Measurements from ENCODE around the gene ZSCAN21. TPM values are rescaled to one million over a fixed set of nuclear protein-coding genes. Genes with fewer than 3 reads are reported as not detected.

The ZSCAN21 gene
- total RNA-seq, 4 donors from 2014 or later = 0.75 to 28.7 (median 10.0) TPM

- 96% methylated on average over 10 of the region's 10 CpGs; no CpG with 5 or more reads in 1 of the 2 donors for WGBS, 2 donors (ENCODE audit: low coverage in 1 of 2)
- Histone ChIP-seq H3K9me3 (no peaks in the 10 kb centered on the region), H3K4me3 (no peak overlapping the region), H3K4me1 (peaks cover 0 to 14% (median 0%) of the 10 kb centered on the region in 4 donors), H3K27ac (no peak overlapping the region), H3K27me3 (no peaks in the 10 kb centered on the region), H3K36me3 (peaks cover 0 to 22% (median 7%) of the 10 kb centered on the region in 4 donors)
- intact Hi-C loops (cut with DNase I; ENCODE audit: low total_unique reads) = no loop called here
- TF ChIP-seq CTCF (IDR thresholded peaks at IDR 0.05) = no peak
- no peak for TF ChIP-seq EP300 (IDR thresholded peaks at IDR 0.05; ENCODE audit: low read depth)
- no peak for TF ChIP-seq POLR2AphosphoS5 (IDR thresholded peaks at IDR 0.05)
- TF ChIP-seq POLR2A (IDR thresholded peaks at IDR 0.05) = no peak
- in situ Hi-C loops (cut with MboI; ENCODE audit: low pct_ligation_motif_present in 1 of 4, low pct_unique_long_range_greater_than_20kb in 1 of 4, low sequenced_read_pairs in 3 of 4) = loop anchor here in 3 of 4 donors (10.0 to 25.0 kb wide), 2 partner anchors 62 to 145 kb away; partner anchors contain the start of gene TRIM4 (in 3 of the 3)
- no peak for DNase-seq
These were observed 7.4 kb downstream of the ZSCAN21 start for GRCh38 chr7:100057006-100057405.

- in situ Hi-C loops (cut with MboI; ENCODE audit: low pct_ligation_motif_present in 1 of 4, low pct_unique_long_range_greater_than_20kb in 1 of 4, low sequenced_read_pairs in 3 of 4) = loop anchor here in 3 of 4 donors (10.0 to 25.0 kb wide), 2 partner anchors 64 to 147 kb away; partner anchors contain the start of gene TRIM4 (in 3 of the 3)
- intact Hi-C loops (cut with DNase I; ENCODE audit: low total_unique reads) = no loop called here
- no peak for DNase-seq
- no peak overlapping the region for H3K27ac ChIP-seq
- no peak overlapping the region for H3K4me3 ChIP-seq
- H3K36me3 ChIP-seq = peaks cover 0 to 22% (median 8%) of the 10 kb centered on the region in 4 donors
- no peaks in the 10 kb centered on the region for H3K4me1 ChIP-seq
- WGBS, 2 donors (ENCODE audit: low coverage in 1 of 2) = 80 to 83% methylated on average over 4 to 5 of the region's 5 CpGs
- no peak for TF ChIP-seq CTCF (IDR thresholded peaks at IDR 0.05)
- no peak for TF ChIP-seq POLR2A (IDR thresholded peaks at IDR 0.05)
- TF ChIP-seq EP300 (IDR thresholded peaks at IDR 0.05; ENCODE audit: low read depth) = no peak
- no peak for TF ChIP-seq POLR2AphosphoS5 (IDR thresholded peaks at IDR 0.05)
- no peaks in the 10 kb centered on the region for H3K9me3 ChIP-seq
- no peaks in the 10 kb centered on the region for H3K27me3 ChIP-seq
These were observed 9.7 kb downstream of the ZSCAN21 start for GRCh38 chr7:100059251-100059739.

- in situ Hi-C loops (cut with MboI; ENCODE audit: low pct_ligation_motif_present in 1 of 4, low pct_unique_long_range_greater_than_20kb in 1 of 4, low sequenced_read_pairs in 3 of 4) = loop anchor here in 3 of 4 donors (25.0 kb wide), 1 partner anchor 149 kb away; the partner anchor contains the start of gene TRIM4 (in 3 of the 3)
- Histone ChIP-seq H3K9me3 (no peaks in the 10 kb centered on the region), H3K36me3 (peaks cover 0 to 28% (median 8%) of the 10 kb centered on the region in 4 donors), H3K27ac (no peak overlapping the region), H3K4me1 (peaks cover 0 to 9% (median 6%) of the 10 kb centered on the region in 4 donors), H3K27me3 (no peaks in the 10 kb centered on the region), H3K4me3 (no peak overlapping the region)
- 82 to 92% methylated on average over 3 to 11 of the region's 11 CpGs for WGBS, 2 donors (ENCODE audit: low coverage in 1 of 2)
- no peak for DNase-seq
- intact Hi-C loops (cut with DNase I; ENCODE audit: low total_unique reads) = no loop called here
- no peak for TF ChIP-seq CTCF (IDR thresholded peaks at IDR 0.05)
These were observed 12.1 kb downstream of the ZSCAN21 start for GRCh38 chr7:100061518-100062193.

- 93 to 94% methylated on average over 4 of the region's 4 CpGs for WGBS, 2 donors (ENCODE audit: low coverage in 1 of 2)
- no peaks in the 10 kb centered on the region for H3K27me3 ChIP-seq
- H3K36me3 ChIP-seq = peaks cover 0 to 15% (median 1%) of the 10 kb centered on the region in 4 donors
- in situ Hi-C loops (cut with MboI; ENCODE audit: low pct_ligation_motif_present in 1 of 4, low pct_unique_long_range_greater_than_20kb in 1 of 4, low sequenced_read_pairs in 3 of 4) = loop anchor here in 3 of 4 donors (25.0 kb wide), 1 partner anchor 151 kb away; the partner anchor contains the start of gene TRIM4 (in 3 of the 3)
- peaks cover 0 to 9% (median 6%) of the 10 kb centered on the region in 4 donors for H3K4me1 ChIP-seq
- H3K27ac ChIP-seq = no peak overlapping the region
- H3K4me3 ChIP-seq = no peak overlapping the region
- no peak for DNase-seq
- H3K9me3 ChIP-seq = no peaks in the 10 kb centered on the region
- no peak for TF ChIP-seq POLR2A (IDR thresholded peaks at IDR 0.05)
- TF ChIP-seq POLR2AphosphoS5 (IDR thresholded peaks at IDR 0.05) = no peak
- TF ChIP-seq EP300 (IDR thresholded peaks at IDR 0.05; ENCODE audit: low read depth) = no peak
- TF ChIP-seq CTCF (IDR thresholded peaks at IDR 0.05) = no peak
- intact Hi-C loops (cut with DNase I; ENCODE audit: low total_unique reads) = no loop called here
These were observed 13.8 kb downstream of the ZSCAN21 start for GRCh38 chr7:100063376-100063775.
